OCI-LY1 (cell line): ENCODE results near the gene ELMO1.

ENCODE experiments used
- H2AFZ ChIP-seq: fragments of 200-600 bp; sonication (generic), shearing (Covaris generic); 2 replicates; pipeline ENCODE4 v1.6.0; 2014; ENCODE audit warnings: antibody characterized with exemption, mild to moderate bottlenecking, low read length
- H3F3A ChIP-seq: fragments of 200-600 bp; sonication (generic), shearing (Covaris generic); 2 replicates; pipeline ENCODE4 v1.6.0; 2014; ENCODE audit warnings: mild to moderate bottlenecking, antibody characterized with exemption, low read length, moderate library complexity; ENCODE audit not compliant: insufficient read depth
- H3K27ac ChIP-seq: fragments of 200-600 bp; sonication (generic); 2 replicates; pipeline ENCODE4 v1.5.1; 2014; ENCODE audit warnings: low read length, mixed run types, mild to moderate bottlenecking, low read depth; ENCODE audit not compliant: poor library complexity, severe bottlenecking
- H3K27me3 ChIP-seq: fragments of 200-600 bp; sonication (generic); 2 replicates; pipeline ENCODE4 v1.6.0; 2014; ENCODE audit warnings: antibody characterized with exemption, mild to moderate bottlenecking, low read length, moderate library complexity; ENCODE audit not compliant: insufficient read depth
- H3K36me3 ChIP-seq: fragments of 200-600 bp; sonication (generic); 2 replicates; pipeline ENCODE4 v1.6.1; 2014; ENCODE audit warnings: mild to moderate bottlenecking, antibody characterized with exemption, low read length, moderate library complexity, mixed read lengths; ENCODE audit not compliant: insufficient read depth
- H3K4me1 ChIP-seq: fragments of 200-600 bp; sonication (generic); 2 replicates; pipeline ENCODE4 v1.5.1; 2014; ENCODE audit warnings: mild to moderate bottlenecking, low read length, moderate library complexity; ENCODE audit not compliant: insufficient read depth, severe bottlenecking
- H3K4me2 ChIP-seq: fragments of 200-600 bp; sonication (generic), shearing (Covaris generic); 2 replicates; pipeline ENCODE4 v1.6.1; 2014; ENCODE audit warnings: low read length
- H3K4me3 ChIP-seq: fragments of 200-600 bp; sonication (generic); 2 replicates; pipeline ENCODE4 v1.5.1; 2014; ENCODE audit warnings: low read length, low read depth, mild to moderate bottlenecking, mixed read lengths; ENCODE audit not compliant: poor library complexity, severe bottlenecking
- H3K79me2 ChIP-seq: fragments of 200-600 bp; shearing (Covaris generic); 2 replicates; pipeline ENCODE4 v1.6.1; 2016; ENCODE audit warnings: mixed run types, low read length, mixed read lengths; ENCODE audit not compliant: insufficient read depth
- H3K9ac ChIP-seq: fragments of 200-600 bp; sonication (generic), shearing (Covaris generic); 2 replicates; pipeline ENCODE4 v1.6.1; 2014; ENCODE audit warnings: mild to moderate bottlenecking, low read length, mixed read lengths
- H3K9me2 ChIP-seq: fragments of 200-600 bp; sonication (generic), shearing (Covaris generic); 2 replicates; pipeline ENCODE4 v1.6.1; 2014; ENCODE audit warnings: low read depth, mild to moderate bottlenecking, low read length, mixed read lengths
- H3K9me3 ChIP-seq: fragments of 200-600 bp; shearing (Covaris generic); 2 replicates; pipeline ENCODE4 v1.6.1; 2014; ENCODE audit warnings: low read length, mixed read lengths
- H4K20me1 ChIP-seq: fragments of 200-600 bp; sonication (generic), shearing (Covaris generic); 2 replicates; pipeline ENCODE4 v1.6.0; 2016; ENCODE audit warnings: mild to moderate bottlenecking, low read length; ENCODE audit not compliant: insufficient read depth
- CTCF ChIP-seq: fragments of 200-600 bp; sonication (generic), shearing (Covaris generic); IDR thresholded peaks from 2 replicates; pipeline ENCODE4 v1.5.1; 2017; ENCODE audit warnings: mild to moderate bottlenecking, antibody characterized with exemption, low read length, moderate library complexity, mixed read lengths
- EZH2 ChIP-seq: fragments of 200-600 bp; sonication (generic), shearing (Covaris generic); IDR thresholded peaks from 2 replicates; pipeline ENCODE4 v1.8.0; 2017; ENCODE audit warnings: borderline replicate concordance, mixed run types, mild to moderate bottlenecking, antibody characterized with exemption, low read length, moderate library complexity, mixed read lengths

ELMO1 gene

GRCh38 chr7:37429435-37429791, 19.3 kb downstream of the ELMO1 start:
- no peak overlapping the region for H3K9ac ChIP-seq
- no peaks in the 10 kb centered on the region for H3K27me3 ChIP-seq
- no peaks in the 10 kb centered on the region for H3K9me3 ChIP-seq
- H3K4me2 ChIP-seq, result no peak overlapping the region
- H3K79me2 ChIP-seq, result no peaks in the 10 kb centered on the region
- H4K20me1 ChIP-seq, result no peaks in the 10 kb centered on the region
- TF ChIP-seq EZH2 (no peak), CTCF (no peak)
- H3F3A ChIP-seq, result no peaks in the 10 kb centered on the region
- no peaks in the 10 kb centered on the region for H3K36me3 ChIP-seq
- H3K4me3 ChIP-seq, result no peak overlapping the region
- no peaks in the 10 kb centered on the region for H3K9me2 ChIP-seq
- H3K4me1 ChIP-seq, result no peaks in the 10 kb centered on the region
- H3K27ac ChIP-seq, result no peak overlapping the region
- H2AFZ ChIP-seq, result no peak overlapping the region

DNA sequence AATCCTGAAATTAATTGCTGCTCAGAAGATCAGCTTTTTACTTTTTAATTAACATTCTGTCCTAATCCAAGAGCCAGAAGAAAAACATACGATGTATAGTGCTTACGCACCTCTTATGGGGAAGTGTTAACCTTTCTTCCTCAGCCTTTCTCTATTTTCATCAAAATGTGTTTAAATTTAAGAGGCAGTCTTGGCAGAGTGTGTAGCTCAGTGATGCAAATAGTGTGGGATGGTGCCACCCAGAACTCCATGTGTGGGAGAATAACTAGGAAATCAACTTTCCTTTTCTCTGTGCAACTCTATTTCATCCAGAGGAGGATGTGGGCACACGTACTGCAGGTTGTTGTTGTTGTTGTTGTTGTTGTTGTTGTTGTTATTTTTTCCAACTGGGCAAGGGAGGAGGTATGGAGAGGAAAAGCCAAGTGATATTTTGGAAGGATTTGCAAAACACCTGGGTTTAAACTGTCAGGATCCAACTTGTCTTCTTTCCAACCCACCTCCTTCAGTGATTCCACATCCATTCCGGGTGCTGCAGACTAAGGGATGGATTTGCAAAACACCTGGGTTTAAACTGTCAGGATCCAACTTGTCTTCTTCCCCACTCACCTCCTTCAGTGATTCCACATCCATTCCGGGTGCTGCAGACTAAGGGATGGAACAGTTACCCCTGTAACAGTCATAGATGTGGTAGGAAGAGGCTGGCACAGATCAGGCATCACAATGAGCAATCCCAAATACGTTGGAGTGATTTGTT, 19.8 kb downstream of the ELMO1 start:
- Histone ChIP-seq H3K9me2 (no peaks in the 10 kb centered on the region), H3K9me3 (no peaks in the 10 kb centered on the region), H4K20me1 (no peaks in the 10 kb centered on the region), H3K4me2 (no peak overlapping the region), H3K27me3 (no peaks in the 10 kb centered on the region), H3K36me3 (no peaks in the 10 kb centered on the region), H3K79me2 (no peaks in the 10 kb centered on the region), H2AFZ (no peak overlapping the region), H3K4me3 (no peak overlapping the region), H3F3A (no peaks in the 10 kb centered on the region), H3K9ac (no peak overlapping the region), H3K27ac (no peak overlapping the region), H3K4me1 (no peaks in the 10 kb centered on the region)
- no peak for TF ChIP-seq CTCF
- TF ChIP-seq EZH2, result no peak

DNA sequence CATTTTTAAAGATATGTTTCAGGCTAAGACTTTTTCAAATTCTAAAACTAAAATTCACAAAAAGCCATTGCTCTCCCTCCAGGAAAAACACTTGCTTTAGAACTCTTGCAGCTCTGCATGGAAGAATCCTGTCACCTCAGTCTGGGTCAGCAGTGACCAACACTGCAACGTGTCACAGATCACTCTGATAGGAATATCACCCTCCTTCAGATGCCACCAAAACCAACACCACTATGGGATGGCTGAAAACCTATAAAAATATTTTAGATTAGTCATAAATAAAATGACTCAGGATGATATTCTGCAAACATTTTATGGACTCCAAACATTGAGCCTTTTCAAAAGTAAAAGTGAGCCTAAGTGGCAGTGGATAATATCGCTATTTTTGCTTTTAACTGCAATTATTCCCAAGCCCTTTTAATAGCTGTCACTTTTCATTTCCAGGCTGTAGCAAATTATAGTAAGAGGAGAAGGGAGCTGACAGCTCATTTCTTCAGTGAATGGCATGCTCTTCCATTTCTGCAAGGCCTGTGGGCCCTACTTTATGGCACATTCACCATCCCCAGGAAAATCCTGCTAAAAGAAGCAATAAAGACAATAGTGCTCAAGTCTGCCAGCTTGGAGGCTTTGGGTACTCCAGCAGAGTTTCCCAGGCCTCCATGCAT, 21.3 kb downstream of the ELMO1 start:
- Histone ChIP-seq H3K9ac (no peak overlapping the region), H3K27ac (no peak overlapping the region), H3K9me2 (no peaks in the 10 kb centered on the region), H4K20me1 (no peaks in the 10 kb centered on the region), H3K79me2 (no peaks in the 10 kb centered on the region), H3K27me3 (no peaks in the 10 kb centered on the region), H3K36me3 (no peaks in the 10 kb centered on the region), H2AFZ (no peak overlapping the region), H3F3A (no peaks in the 10 kb centered on the region), H3K4me2 (no peak overlapping the region), H3K9me3 (no peaks in the 10 kb centered on the region), H3K4me1 (no peaks in the 10 kb centered on the region), H3K4me3 (no peak overlapping the region)
- no peak for TF ChIP-seq CTCF
- no peak for TF ChIP-seq EZH2
